DND-41 (cell line): ENCODE results near the gene KCNH1.

Experiments used
- CTCF ChIP-seq: IDR thresholded peaks from 2 replicates; pipeline ENCODE4 v1.5.1; 2012; ENCODE audit warnings: borderline replicate concordance, low read length, moderate library complexity, mild to moderate bottlenecking; ENCODE audit not compliant: poor library complexity, severe bottlenecking; ENCODE audit errors: extremely low read depth
- EZH2 ChIP-seq: IDR thresholded peaks from 3 replicates; pipeline ENCODE4 v1.6.1; 2012; ENCODE audit warnings: borderline replicate concordance, low read depth, mild to moderate bottlenecking, moderate library complexity, low read length, inconsistent platforms; ENCODE audit not compliant: severe bottlenecking

- TF ChIP-seq CTCF, result no peak
- TF ChIP-seq EZH2, result no peak
These were observed 217.4 kb downstream of the KCNH1 start for GRCh38 chr1:210916548-210916947.
